Epithelial cell of umbilical artery (primary cell): ENCODE measurements around the gene ARRDC1. TPM values are rescaled to one million over a fixed set of nuclear protein-coding genes. Genes with fewer than 3 reads are reported as not detected.

ENCODE experiments used
- total RNA-seq: library from RNA; depleted of rRNA; stranded (reverse); fragments of >200 nt; gene quantifications from 2 replicates; pipeline ENCODE4 v1.2.3, GENCODE V29; 2014

ARRDC1 gene
- 21.3 and 21.8 TPM in 2 replicates for total RNA-seq

GRCh38 chr9:137605121-137606004 is at the start of gene ARRDC1:
ARRDC1 (plus strand) TSS chr9:137605686; CDS start chr9:137605718, 32 bp downstream.

GRCh38 chr9:137578518-137579258 is 26.8 kb upstream of the ARRDC1 start, which contains the start of gene DPH7:
DPH7 (minus strand) TSS chr9:137578925; CDS start chr9:137578777, 148 bp downstream.

DNA sequence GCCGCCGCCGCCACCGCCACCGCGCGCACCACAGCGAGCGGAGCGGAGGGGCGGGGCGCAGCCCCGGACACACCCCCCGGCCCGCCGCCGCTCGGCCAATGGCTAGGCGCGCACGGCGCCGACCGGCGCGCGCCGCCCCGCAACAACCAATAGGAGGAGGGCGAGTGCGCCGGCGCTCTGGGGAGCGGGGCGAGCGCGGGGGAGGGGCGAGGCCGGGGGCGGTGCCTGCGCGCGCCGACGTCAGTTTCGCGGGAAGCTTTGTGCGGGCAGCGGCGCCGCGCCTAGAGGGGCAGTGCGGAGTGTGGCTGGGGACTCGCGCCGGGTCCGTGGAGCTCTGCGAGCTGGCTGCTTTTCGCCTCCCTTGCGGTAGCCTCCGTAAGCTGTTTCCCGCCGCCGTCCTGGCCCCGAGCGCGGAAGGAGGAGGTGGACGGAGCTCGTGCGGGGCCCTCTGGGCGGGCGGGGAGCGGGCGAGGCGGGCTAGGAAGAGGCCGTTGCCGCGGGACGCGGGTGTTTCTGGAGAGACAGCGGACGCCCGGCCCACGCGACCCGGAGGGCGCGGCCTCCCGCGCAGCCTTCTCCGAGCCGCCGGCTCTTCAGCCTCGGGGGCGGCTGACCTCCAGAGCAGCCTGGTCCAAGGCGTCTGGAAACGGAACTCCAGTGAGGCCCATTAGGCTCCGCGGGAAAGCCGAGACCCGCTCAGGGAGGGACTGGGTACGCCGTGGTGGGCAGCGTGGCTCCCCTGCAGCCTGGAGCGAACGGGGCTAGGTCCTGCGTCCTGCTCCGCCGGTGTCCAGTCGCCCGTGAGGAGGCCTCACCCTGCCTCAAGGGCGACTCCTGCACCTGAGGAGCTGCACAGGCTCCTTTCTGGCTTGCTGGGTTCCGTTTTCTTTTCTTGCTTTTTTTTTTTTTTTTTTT is 14.8 kb upstream of the ARRDC1 start, which contains the start of gene ZMYND19:
TSS of gene ZMYND19 (minus strand) at position 44 of the 915 bp plus-strand sequence. CDS start 249 bp downstream, outside the sequence.

GRCh38 chr9:137618105-137619067 is 12.9 kb downstream of the ARRDC1 start, which contains the start of gene EHMT1:
EHMT1 (plus strand) TSS chr9:137619005; CDS start chr9:137619029, 24 bp downstream.

Other genes starting within 250 kb of the ARRDC1 start
- gene EXD3, start 182.5 kb upstream of the ARRDC1 start, total RNA-seq: 18.8 and 22.0 TPM in 2 replicates
- 0.46 and 0.65 TPM in 2 replicates for gene NOXA1, start 182.3 kb upstream of the ARRDC1 start, total RNA-seq
- gene ENTPD8, start 164.3 kb upstream of the ARRDC1 start, total RNA-seq: not detected in 2 replicates
- gene NSMF, start 146.4 kb upstream of the ARRDC1 start, total RNA-seq: 17.9 and 19.0 TPM in 2 replicates
- under 0.01 and 0.15 TPM in 2 replicates for gene PNPLA7, start 55.3 kb upstream of the ARRDC1 start, total RNA-seq
- 45.3 and 64.6 TPM in 2 replicates for gene MRPL41, start 53.8 kb upstream of the ARRDC1 start, total RNA-seq
- gene DPH7, start 26.8 kb upstream of the ARRDC1 start, total RNA-seq: 19.8 and 27.8 TPM in 2 replicates
- 25.4 and 25.7 TPM in 2 replicates for gene ZMYND19, start 15.2 kb upstream of the ARRDC1 start, total RNA-seq
- gene EHMT1, start 13.3 kb downstream of the ARRDC1 start, total RNA-seq: 51.8 and 59.8 TPM in 2 replicates